Cortex of kidney (tissue), 1 donor: ENCODE results near the gene NCK2.
"Not testable (repeated sequence)": the region's sequence is repeated elsewhere in the genome, so short reads cannot be mapped to it uniquely, and the experiment has no call there.

ENCODE experiments used
- DNase-seq: peaks from one replicate; lab custom pipeline; 2025; lab: John Stamatoyannopoulos, UW

NCK2 gene

GRCh38 chr2:105893011-105893995 lies 148.6 kb downstream of the NCK2 start:
- DNase-seq = no peak

DNA sequence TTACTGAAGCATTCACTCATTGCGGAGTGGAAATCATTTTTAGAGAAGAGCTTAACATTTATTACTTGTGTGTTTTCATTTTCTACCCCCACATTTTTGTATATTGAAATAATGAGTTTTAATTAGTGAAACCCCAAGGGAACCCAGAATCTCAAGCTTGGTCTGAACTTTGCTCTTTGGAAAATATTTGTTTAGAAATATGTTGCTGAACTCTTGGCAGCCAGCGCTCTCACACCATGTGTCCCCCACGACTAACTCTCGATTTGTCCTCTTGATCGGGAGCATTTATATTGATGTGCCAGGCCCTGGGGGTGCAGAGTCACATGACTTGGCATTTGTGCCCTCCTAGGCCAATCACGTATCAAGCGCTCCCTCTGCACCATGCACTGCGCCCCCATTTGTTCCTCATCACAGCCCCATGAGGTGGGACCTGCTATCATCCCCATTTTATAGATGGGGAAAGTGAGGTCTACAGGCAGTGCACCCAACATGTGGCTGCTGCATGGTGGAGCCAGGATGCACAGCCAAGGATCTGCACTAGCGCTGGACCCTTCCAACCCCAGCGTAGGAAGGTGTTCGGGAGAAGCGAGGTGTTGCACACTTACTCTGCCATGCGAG lies 149.7 kb downstream of the NCK2 start:
- DNase-seq = no peak

- DNase-seq = no peak
Measured at GRCh38 chr2:105895990-105896764, 151.5 kb downstream of the NCK2 start.

DNA sequence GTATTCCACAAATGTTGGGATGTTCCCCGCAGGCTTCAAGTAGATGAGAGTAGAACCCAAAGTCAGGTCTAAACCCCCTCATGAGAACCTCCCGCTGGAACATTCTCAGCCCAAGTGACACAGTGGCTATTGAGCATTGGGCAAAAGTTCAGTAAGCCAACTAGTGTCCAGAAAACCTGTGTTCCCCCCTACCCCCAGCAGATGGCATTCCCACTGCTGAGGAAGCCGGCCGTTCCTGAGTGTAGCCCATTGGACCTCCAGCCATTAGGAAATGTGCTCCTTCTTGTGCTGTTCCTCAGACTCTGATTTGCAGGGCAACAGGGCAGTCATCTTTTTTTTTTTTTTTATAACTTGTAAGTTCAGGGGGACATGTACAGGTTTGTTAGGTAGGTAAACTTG lies 152.1 kb downstream of the NCK2 start:
- no peak for DNase-seq

DNA sequence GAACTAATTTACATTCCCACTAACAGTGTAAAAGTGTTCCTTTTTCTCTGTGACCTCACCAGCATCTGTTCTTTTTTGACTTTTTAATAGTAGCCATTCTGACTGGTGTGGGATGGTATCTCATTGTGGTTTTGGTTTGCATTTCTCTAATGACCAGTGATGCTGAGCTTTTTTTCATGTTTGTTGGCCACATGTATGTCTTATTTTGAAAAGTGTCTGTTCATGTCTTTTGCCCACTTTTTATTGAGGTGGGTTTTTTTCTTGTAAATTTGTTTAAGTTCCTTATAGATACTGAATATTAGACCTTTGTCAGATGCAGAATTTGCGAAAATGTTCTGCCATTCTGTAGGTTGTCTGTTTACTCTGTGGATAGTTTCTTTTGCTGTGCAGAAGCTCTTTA lies 153.0 kb downstream of the NCK2 start:
- not testable (repeated sequence) for DNase-seq

GRCh38 chr2:105903051-105903674 lies 158.5 kb downstream of the NCK2 start:
- no peak for DNase-seq

GRCh38 chr2:105904938-105905337 lies 160.2 kb downstream of the NCK2 start:
- DNase-seq = no peak

DNA sequence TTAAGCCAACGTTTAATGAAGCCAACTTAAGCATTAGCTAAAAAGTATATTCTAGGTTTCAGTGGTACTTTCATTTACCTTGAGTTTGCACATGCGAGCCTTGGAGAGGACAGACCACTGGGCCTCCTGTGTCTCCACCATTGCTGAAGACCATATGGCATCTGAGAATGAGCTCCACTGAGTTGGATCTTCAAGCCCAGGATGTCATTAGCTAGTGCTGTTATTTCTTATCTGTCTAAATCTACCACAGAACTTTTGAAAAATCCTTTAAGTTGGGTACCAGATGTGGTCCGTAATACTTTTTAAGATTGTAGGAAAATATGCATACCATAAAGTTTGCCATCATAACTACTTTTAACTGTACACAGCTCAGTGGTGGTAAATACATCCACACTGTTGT lies 161.8 kb downstream of the NCK2 start:
- DNase-seq = no peak

GRCh38 chr2:105907184-105907583 lies 162.5 kb downstream of the NCK2 start:
- DNase-seq = no peak

DNA sequence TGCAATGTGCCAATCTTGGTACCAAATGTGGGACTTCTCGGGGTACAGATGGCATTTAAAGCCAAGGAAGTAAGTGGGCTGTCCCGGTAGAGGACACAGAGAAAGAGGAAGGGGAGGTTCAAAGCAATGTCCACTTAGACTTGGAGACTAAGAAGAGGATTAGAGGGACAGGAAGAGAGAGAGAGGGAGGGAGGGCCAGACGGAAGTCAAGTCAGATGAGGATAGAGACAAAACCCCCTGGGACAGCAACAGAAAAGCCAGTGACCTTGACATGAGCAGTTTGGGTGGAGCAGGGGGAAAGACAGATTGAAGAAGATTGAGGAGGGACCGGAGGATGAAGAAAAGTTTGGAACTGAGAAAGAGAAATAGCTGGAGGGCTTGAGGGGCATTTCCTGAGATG lies 164.5 kb downstream of the NCK2 start:
- no peak for DNase-seq

- DNase-seq = no peak
Measured at GRCh38 chr2:105910497-105911238, 166.0 kb downstream of the NCK2 start.

GRCh38 chr2:105911425-105911824 lies 166.7 kb downstream of the NCK2 start:
- no peak for DNase-seq

DNA sequence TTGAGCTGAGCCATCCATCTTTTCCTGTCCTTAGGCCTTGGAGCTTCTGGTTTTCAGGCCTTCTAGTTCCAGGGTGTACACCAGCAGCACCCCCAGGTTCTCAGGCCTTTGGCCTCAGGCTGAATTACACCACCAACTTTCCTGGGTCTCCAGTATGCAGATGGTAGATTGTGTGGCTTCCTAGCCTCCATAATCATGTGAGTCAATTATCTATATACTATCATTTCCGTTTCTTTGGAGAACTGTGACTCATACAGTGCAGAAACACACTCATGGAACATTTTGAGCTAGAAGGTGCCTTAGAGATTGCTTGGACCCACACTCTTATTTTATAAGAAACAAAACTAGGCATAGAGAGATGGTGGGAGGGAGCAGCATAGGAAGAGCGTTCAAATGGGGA lies 167.4 kb downstream of the NCK2 start:
- no peak for DNase-seq

DNA sequence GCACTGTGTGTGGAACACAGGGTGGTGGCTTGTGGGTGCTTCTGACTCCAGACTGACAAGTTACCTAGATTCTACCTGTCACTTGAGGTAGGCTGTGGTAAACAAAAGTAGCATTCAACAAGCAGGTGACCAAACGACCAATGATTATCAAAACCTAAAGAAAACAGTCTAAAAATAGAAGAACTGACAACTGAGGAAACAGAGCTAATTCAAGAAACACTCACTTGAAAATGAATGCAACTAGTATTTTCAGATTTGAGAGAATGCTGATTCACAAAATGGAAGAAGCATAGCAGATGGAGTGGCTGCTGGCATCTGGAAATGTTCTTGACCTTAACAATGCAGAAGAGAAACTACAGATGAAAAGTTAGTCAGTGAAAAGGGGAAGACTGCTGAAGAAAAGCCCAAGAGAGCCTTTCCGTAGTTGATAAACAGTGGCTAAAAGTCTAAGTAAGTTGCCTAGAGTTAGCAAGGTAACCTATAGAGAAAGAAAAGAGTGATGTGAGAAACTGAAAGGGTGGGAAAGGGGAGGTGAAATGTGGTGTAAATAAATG lies 170.4 kb downstream of the NCK2 start:
- no peak for DNase-seq

DNA sequence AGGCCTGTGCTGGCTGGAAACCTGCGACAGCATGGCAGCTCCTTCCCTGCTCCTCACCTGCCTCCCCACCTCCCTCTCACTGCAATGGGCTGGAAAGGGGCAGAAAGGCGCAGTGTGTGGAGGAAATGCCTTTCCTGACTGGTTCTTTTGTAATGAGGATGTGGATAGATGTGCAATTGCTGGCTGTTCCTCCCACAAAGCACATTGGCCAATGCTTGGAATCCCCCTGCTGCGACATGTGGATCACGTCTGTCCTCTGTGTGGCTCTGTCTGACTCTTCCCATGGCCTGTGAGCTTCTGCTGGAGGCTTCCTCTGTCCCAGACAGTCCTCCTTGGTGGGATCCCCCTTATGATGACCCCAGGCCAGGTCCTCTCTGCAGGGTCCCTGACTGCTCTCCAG lies 172.5 kb downstream of the NCK2 start:
- DNase-seq = no peak

DNA sequence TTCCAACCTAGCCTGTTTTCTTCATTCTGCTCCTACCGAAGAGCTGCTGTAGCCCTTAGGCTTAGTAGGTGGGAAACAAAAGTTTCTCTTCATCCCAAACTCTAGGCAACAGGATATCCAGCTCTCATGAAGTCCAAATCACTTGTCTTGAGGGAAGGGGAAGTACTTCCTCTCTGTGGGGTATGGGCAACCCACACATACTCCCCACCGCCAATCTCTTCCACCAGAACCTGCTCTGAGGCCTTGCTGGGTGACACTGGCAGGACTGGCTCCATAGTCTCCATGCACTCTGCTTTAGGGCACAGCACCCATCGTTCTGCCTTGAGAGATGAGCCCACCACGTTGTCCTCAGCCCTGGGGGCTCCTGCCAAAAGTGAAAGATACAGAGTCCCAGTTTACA lies 173.0 kb downstream of the NCK2 start:
- DNase-seq = no peak

DNA sequence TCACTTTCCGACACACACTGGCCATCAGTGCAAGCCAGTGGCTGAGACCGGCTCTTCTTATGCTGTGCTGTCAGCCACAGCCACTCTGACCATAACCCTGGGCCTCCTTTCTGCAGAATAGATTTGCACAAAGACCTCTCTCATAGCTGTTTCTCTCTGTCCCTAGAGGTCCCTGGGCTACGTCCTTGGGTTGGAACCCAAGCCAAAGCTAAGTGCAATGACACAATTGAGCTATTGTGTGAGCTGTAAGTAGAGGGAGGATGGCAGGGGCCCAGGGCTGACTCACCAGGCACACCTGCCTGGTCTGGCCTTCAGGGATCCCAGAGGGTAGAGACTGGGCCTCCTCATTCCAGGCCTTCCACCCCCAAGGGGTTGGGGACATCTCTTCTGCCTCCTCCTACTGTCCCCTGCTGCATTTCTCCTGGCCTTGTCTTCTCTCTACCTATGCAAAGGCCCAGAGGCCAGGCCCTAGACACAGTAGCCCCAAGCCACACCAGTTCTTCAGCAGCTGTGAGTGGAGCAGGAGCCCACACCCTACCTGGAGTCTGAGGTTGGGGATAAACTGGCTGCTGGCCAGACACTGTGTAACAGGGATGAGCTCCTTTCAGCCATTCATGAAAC lies 174.6 kb downstream of the NCK2 start:
- no peak for DNase-seq

- DNase-seq = no peak
Measured at GRCh38 chr2:105919826-105920225, 175.1 kb downstream of the NCK2 start.

DNA sequence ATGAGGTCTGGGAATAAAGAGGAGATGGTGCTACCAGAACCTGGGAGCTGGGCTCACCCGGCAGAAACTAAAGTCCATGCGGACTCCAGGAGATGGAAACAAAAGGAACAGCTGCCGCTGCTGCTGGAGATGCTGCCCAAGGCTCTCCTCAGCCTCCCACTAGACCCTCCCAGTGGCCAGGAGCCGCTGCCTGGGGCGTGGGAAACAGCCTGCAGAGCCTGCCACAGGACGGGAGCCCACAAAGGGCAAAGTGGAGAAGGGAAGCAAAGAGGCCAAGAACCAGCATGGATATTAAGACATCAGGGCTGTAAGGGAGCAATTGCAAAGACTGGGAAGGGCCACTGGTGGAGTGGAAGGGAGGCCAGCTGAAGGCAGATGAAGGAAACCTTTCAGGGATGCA lies 179.6 kb downstream of the NCK2 start:
- no peak for DNase-seq

GRCh38 chr2:105924932-105925331 lies 180.2 kb downstream of the NCK2 start:
- DNase-seq = no peak

DNA sequence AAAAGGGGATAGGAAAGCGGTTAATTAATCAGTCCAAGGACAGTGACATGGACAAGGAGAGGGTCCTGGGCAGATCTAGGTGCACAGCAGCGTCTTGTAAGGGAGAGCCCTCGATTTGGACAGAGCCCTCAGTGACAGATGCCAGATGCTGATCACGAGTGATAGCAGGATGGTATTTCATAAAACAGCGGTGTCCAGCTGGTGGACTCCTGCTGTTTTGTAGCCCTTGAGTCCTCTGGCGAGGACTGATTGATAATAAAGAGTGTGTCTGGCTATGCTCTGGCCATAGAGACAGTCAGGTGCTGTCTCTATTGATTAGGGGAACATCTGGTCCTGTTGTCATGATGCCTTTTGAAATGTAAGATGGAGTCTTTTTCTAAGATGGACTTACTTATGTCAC lies 180.7 kb downstream of the NCK2 start:
- DNase-seq = no peak
